Spleen (tissue), 10 donors: Measurements from ENCODE around the gene TMEM144. TPM values are rescaled to one million over a fixed set of nuclear protein-coding genes. Genes with fewer than 3 reads are reported as not detected.

Experiments
- polyA plus RNA-seq, 3 donors: library from polyadenylated mRNA; stranded (reverse); fragments of 200-250 nt; gene quantifications; one replicate each; pipeline ENCODE4 v1.2.1, GENCODE V29; 2013
- total RNA-seq, 7 donors: library from RNA; depleted of rRNA in 3 of 7; stranded (reverse); fragments of >200 nt in 3 of 7; fragmentation: NEBNext Ultra II Directional in 4 of 7; extraction: Animal tissue kit (Norgen Biotek cat#: 25700) in 4 of 7; gene quantifications; one replicate each; pipeline versions ENCODE4 v1.1.0 to v1.2.1, GENCODE V29; 2016 to 2021
- donor health status: healthy with polysubstance abuse.
- donor health status: DM: no; HTN: no; CAD: no; lungs with moderate emphysema.
- donor health status: DM: no; HTN: no; CAD: no.
- donor health status: Bipolar disorder and iron deficiency.
- donor health status: healthy.
- donor health status: DM: no; HTN: no; CAD: no.
- donor health status: DM: yes; HTN: yes; CAD: no.

Gene TMEM144
- total and polyA plus RNA-seq, 10 donors: 0.56 to 21.3 (median 5.8) TPM

Other genes starting within 250 kb of the TMEM144 start
- gene GASK1B, start 37.5 kb upstream of the TMEM144 start, total RNA-seq: 10 to 100 TPM; 22.0 to 51.3 (median 33.1) TPM
- 1 to 10 TPM; 2.9 to 5.3 (median 3.0) TPM for gene GASK1B, start 37.5 kb upstream of the TMEM144 start, polyA plus RNA-seq